K562 (cell line): ENCODE measurements around the gene CCDC13. TPM values are rescaled to one million over a fixed set of nuclear protein-coding genes. Genes with fewer than 3 reads are reported as not detected.

Experiments used
- ATAC-seq: fragments of 200-7000 bp; cut with Tn5 transposase; 3 replicates; pipeline ENCODE4 v1.9.1; 2020; ENCODE audit warnings: moderate library complexity
- BruUV-seq: library from RNA; stranded (reverse); fragments of 400-500 nt; replicated peaks from 2 replicates; lab custom pipeline; 2021; lab: Mats Ljungman, UMichigan
- CTCF ChIA-PET: fragments of 300-600 bp; formaldehyde crosslinking; extraction: SDS; loops from one replicate; lab custom pipeline; 2021; ENCODE audit warnings: low intra/inter-chr PET ratio; lab: Yijun Ruan, JAX
- POLR2A ChIA-PET: fragments of 300-600, 350-650 bp; sonication (Branson Sonifier 250); formaldehyde crosslinking; extraction: SDS; loops from one replicate; lab custom pipeline; 2021; ENCODE audit warnings: antibody characterized with exemption, inconsistent platforms; lab: Yijun Ruan, JAX
- DNase-seq, 4 experiments: peaks; one replicate each; pipeline versions ENCODE4 v3.0.0 to v3.0.0-alpha.2; 2011 to 2018; ENCODE audit warnings: low spot score in 3 of 4, mixed read lengths in 3 of 4; ENCODE audit errors: extremely low read depth in 1 of 4
- FAIRE-seq: peaks from 2 replicates; lab custom pipeline; 2011; peaks lifted over from hg19 to GRCh38; lab: Jason Lieb, UNC
- H2AFZ ChIP-seq: 2 replicates; pipeline ENCODE4 v1.6.0; 2011; ENCODE audit warnings: low read depth, low read length, control low read depth, inconsistent platforms
- H3K27ac ChIP-seq: fragments of 200-600 bp; 3 replicates; pipeline ENCODE4 v1.8.0; 2011; ENCODE audit warnings: low read depth, mild to moderate bottlenecking, control low read depth, inconsistent platforms, low read length, moderate library complexity, mixed read lengths; ENCODE audit errors: extremely low read depth
- H3K27me3 ChIP-seq, 2 experiments: fragments of 300-600 bp in 1 of 2; 2 replicates in 1 of 2; 3 replicates in 1 of 2; pipeline versions ENCODE4 v1.6.0 to v1.8.0; 2011; ENCODE audit warnings: inconsistent platforms in 2 of 2, low read length in 2 of 2, mild to moderate bottlenecking in 1 of 2, mixed read lengths in 1 of 2, moderate library complexity in 1 of 2; ENCODE audit not compliant: control insufficient read depth in 2 of 2, insufficient read depth in 2 of 2
- H3K36me3 ChIP-seq: fragments of 300-600 bp; 3 replicates; pipeline ENCODE4 v1.8.0; 2011; ENCODE audit warnings: mild to moderate bottlenecking, low read length, inconsistent platforms; ENCODE audit not compliant: control insufficient read depth, insufficient read depth
- H3K4me1 ChIP-seq, 2 experiments: fragments of 200-600 bp in 1 of 2; replicated peaks in 1 of 2; 2 replicates in 1 of 2; 3 replicates in 1 of 2; pipeline versions ENCODE4 v1.5.1 to v1.8.0; 2011; ENCODE audit warnings: inconsistent platforms in 2 of 2, low read length in 2 of 2, mild to moderate bottlenecking in 1 of 2, mixed read lengths in 1 of 2, moderate library complexity in 1 of 2; ENCODE audit not compliant: control insufficient read depth in 2 of 2, insufficient read depth in 2 of 2
- H3K4me2 ChIP-seq: 2 replicates; pipeline ENCODE4 v1.6.1; 2011; ENCODE audit warnings: low read length, control low read depth, inconsistent platforms, mixed read lengths; ENCODE audit not compliant: insufficient read depth
- H3K4me3 ChIP-seq: fragments of 200-600 bp; sonication (generic), shearing (Covaris generic); 2 replicates; pipeline ENCODE4 v1.5.1; 2016; ENCODE audit warnings: control low read depth, inconsistent platforms
- H3K79me2 ChIP-seq: fragments of 200-600 bp; 3 replicates; pipeline ENCODE4 v1.8.0; 2011; ENCODE audit warnings: low read length, inconsistent platforms; ENCODE audit not compliant: control insufficient read depth, insufficient read depth
- H3K9ac ChIP-seq, 2 experiments: 2 replicates each; pipeline versions ENCODE4 v1.6.0 to v1.6.1; 2011; ENCODE audit warnings: low read depth in 2 of 2, low read length in 2 of 2, control low read depth in 1 of 2, inconsistent platforms in 1 of 2, mild to moderate bottlenecking in 1 of 2, mixed read lengths in 1 of 2; ENCODE audit not compliant: insufficient read depth in 1 of 2
- H3K9me1 ChIP-seq: one replicate; pipeline ENCODE4 v1.6.0; 2011; ENCODE audit warnings: inconsistent platforms, mild to moderate bottlenecking, low read length, moderate library complexity; ENCODE audit not compliant: control insufficient read depth, insufficient read depth
- H3K9me3 ChIP-seq: replicated peaks from 2 replicates; pipeline ENCODE4 v1.5.1; 2011; ENCODE audit warnings: low read depth, low read length, inconsistent platforms; ENCODE audit not compliant: control insufficient read depth, insufficient read depth
- H4K20me1 ChIP-seq: replicated peaks from 2 replicates; pipeline ENCODE4 v1.6.1; 2011; ENCODE audit warnings: low read length, inconsistent platforms, mixed read lengths; ENCODE audit not compliant: control insufficient read depth, insufficient read depth
- CREBBP ChIP-seq: IDR thresholded peaks from one replicate; pipeline ENCODE4 v1.6.1; 2012; ENCODE audit warnings: low read depth, mild to moderate bottlenecking, control low read depth, inconsistent platforms, low read length
- POLR2AphosphoS2 ChIP-seq: IDR thresholded peaks from 2 replicates; pipeline ENCODE4 v1.6.1; 2012; ENCODE audit warnings: low read length, improper control_type of control experiment
- POLR3A ChIP-seq: IDR thresholded peaks from 2 replicates; pipeline ENCODE4 v1.6.1; 2011; ENCODE audit warnings: borderline replicate concordance, mild to moderate bottlenecking, moderate library complexity; ENCODE audit not compliant: insufficient read length, insufficient read depth; ENCODE audit errors: extremely low read depth
- SP2 ChIP-seq: IDR thresholded peaks from 2 replicates; pipeline ENCODE4 v1.6.1; 2011; ENCODE audit warnings: mild to moderate bottlenecking, low read depth, low read length, moderate library complexity; ENCODE audit not compliant: poor library complexity, severe bottlenecking; ENCODE audit errors: extremely low read depth
- ZBED1 ChIP-seq: IDR thresholded peaks from 2 replicates; pipeline ENCODE4 v1.6.1; 2014
- ZKSCAN8 ChIP-seq: fragments of 200-800 bp; sonication (Bioruptor generic); IDR thresholded peaks from 2 replicates; pipeline ENCODE4 v1.6.1; 2016; ENCODE audit warnings: missing genetic modification characterization, missing compliant biosample characterization
- ZNF140 ChIP-seq: fragments of 250-450 bp; sonication (Bioruptor Pico); IDR thresholded peaks from 2 replicates; pipeline ENCODE4 v1.8.0; 2021; ENCODE audit warnings: moderate library complexity, mild to moderate bottlenecking, inconsistent platforms
- WGBS: fragments of 100-300 bp; shearing (Covaris generic); methylation state at CpG from one replicate; pipeline ENCODE4 v1.1.6; 2016; ENCODE audit warnings: low coverage, mixed read lengths; ENCODE audit not compliant: insufficient coverage; ENCODE audit errors: missing lambda C conversion rate; 5-methylcytosine and 5-hydroxymethylcytosine counted together
- in situ Hi-C: fragments of 300-500 bp; cut with MboI; formaldehyde crosslinking; loops from 4 replicates; pipeline ENCODE4 v1.15.0; 2018; ENCODE audit warnings: inconsistent platforms, mixed read lengths
- intact Hi-C: fragments of 100-400 bp; cut with micrococcal nuclease; formaldehyde crosslinking; loops from 2 replicates; pipeline ENCODE4 v1.14.2; 2022
- polyA plus RNA-seq, 8 experiments: library from polyadenylated mRNA; depleted of rRNA in 4 of 8; stranded (reverse) in 5 of 8; unstranded in 3 of 8; fragments of >200 nt; fragmentation: Nextera tagmentation in 2 of 8; fragmentation: Illumina TruSeq in 1 of 8; extraction: Ambion mirVana in 2 of 8; extraction: Trizol in 1 of 8; gene quantifications; 2 replicates each; pipeline versions ENCODE4 v1.2.1 to v1.2.3, GENCODE V29; 2011 to 2014; ENCODE audit warnings: inconsistent platforms in 1 of 8, missing spikeins in 1 of 8
- total RNA-seq, 7 experiments: library from RNA; depleted of rRNA in 6 of 7; stranded (reverse); fragments of >200 nt in 6 of 7; fragmentation: Illumina TruSeq in 2 of 7; extraction: Trizol in 2 of 7; gene quantifications; 2 replicates each; pipeline versions ENCODE4 v1.2.1 to v1.2.3, GENCODE V29; 2011 to 2021; ENCODE audit warnings: low replicate concordance in 1 of 7
- TF ChIP-seq, protein P1 (sequence below): fragments of 450-650 bp; formaldehyde crosslinking; IDR thresholded peaks from 2 replicates; pipeline ENCODE4 v1.4.0; 2020; ENCODE audit warnings: mild to moderate bottlenecking, mixed read lengths
- TF ChIP-seq, protein P2 (sequence below), 2 experiments: fragments of 450-650 bp in 1 of 2; IDR thresholded peaks; 2 replicates each; pipeline ENCODE4 v1.6.1; 2011 to 2017; ENCODE audit warnings: low read depth in 2 of 2, antibody characterized with exemption in 1 of 2, borderline replicate concordance in 1 of 2, low read length in 1 of 2, mild to moderate bottlenecking in 1 of 2, mixed read lengths in 1 of 2; ENCODE audit not compliant: control insufficient read depth in 1 of 2
- TF ChIP-seq, protein P3 (sequence below), 2 experiments: IDR thresholded peaks; 2 replicates each; pipeline ENCODE4 v1.6.1; 2011; ENCODE audit warnings: borderline replicate concordance in 1 of 2, control low read depth in 1 of 2, low read depth in 1 of 2, low read length in 1 of 2, mild to moderate bottlenecking in 1 of 2, mixed read lengths in 1 of 2, moderate library complexity in 1 of 2; ENCODE audit not compliant: insufficient read depth in 1 of 2, insufficient read length in 1 of 2, poor library complexity in 1 of 2, severe bottlenecking in 1 of 2; ENCODE audit errors: extremely low read depth in 1 of 2
- TF ChIP-seq, protein P4 (sequence below): fragments of 250-450 bp; sonication (Bioruptor Pico); IDR thresholded peaks from 2 replicates; pipeline ENCODE4 v1.4.0; 2020

Gene CCDC13
- total and polyA plus RNA-seq, 9 of the 15 experiments (the other 6 are each of a cell fraction or from before 2014, with no cell fraction given): 0.20 to 0.70 (median 0.48) TPM; not detected in 2

DNA sequence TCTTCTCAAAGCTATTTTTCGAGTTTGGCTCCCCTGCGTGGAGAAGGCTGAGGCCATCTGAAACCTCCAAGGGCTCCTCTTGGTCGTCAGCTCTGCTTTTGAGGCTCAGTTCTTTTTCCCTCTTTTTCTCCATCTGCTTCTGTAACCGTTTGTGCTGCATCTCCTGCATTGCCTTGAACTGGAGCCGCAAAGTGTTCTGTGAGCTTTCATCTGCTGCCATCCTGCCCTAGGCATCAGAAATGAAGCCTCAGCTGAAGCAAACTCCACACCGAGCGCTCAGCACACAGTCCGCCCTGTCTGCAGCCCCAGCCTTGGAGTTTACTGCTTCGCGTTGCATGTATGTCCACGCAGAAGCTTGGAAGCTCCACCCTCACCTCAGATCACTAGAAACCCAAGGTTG is 14.9 kb downstream of the CCDC13 start:
- H3K4me1 ChIP-seq: no peaks in the 10 kb centered on the region
- TF ChIP-seq, protein P1, sequence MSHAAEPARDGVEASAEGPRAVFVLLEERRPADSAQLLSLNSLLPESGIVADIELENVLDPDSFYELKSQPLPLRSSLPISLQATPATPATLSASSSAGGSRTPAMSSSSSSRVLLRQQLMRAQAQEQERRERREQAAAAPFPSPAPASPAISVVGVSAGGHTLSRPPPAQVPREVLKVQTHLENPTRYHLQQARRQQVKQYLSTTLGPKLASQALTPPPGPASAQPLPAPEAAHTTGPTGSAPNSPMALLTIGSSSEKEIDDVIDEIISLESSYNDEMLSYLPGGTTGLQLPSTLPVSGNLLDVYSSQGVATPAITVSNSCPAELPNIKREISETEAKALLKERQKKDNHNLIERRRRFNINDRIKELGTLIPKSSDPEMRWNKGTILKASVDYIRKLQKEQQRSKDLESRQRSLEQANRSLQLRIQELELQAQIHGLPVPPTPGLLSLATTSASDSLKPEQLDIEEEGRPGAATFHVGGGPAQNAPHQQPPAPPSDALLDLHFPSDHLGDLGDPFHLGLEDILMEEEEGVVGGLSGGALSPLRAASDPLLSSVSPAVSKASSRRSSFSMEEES (CRISPR knock-in tag): no peak
- TF ChIP-seq CREBBP (no peak), POLR3A (no peak), ZKSCAN8 (CRISPR knock-in tag) (no peak), SP2 (no peak), ZBED1 (no peak), POLR2AphosphoS2 (no peak), ZNF140 (CRISPR knock-in tag) (no peak)
- TF ChIP-seq, protein P2, sequence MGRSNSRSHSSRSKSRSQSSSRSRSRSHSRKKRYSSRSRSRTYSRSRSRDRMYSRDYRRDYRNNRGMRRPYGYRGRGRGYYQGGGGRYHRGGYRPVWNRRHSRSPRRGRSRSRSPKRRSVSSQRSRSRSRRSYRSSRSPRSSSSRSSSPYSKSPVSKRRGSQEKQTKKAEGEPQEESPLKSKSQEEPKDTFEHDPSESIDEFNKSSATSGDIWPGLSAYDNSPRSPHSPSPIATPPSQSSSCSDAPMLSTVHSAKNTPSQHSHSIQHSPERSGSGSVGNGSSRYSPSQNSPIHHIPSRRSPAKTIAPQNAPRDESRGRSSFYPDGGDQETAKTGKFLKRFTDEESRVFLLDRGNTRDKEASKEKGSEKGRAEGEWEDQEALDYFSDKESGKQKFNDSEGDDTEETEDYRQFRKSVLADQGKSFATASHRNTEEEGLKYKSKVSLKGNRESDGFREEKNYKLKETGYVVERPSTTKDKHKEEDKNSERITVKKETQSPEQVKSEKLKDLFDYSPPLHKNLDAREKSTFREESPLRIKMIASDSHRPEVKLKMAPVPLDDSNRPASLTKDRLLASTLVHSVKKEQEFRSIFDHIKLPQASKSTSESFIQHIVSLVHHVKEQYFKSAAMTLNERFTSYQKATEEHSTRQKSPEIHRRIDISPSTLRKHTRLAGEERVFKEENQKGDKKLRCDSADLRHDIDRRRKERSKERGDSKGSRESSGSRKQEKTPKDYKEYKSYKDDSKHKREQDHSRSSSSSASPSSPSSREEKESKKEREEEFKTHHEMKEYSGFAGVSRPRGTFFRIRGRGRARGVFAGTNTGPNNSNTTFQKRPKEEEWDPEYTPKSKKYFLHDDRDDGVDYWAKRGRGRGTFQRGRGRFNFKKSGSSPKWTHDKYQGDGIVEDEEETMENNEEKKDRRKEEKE (IDR thresholded peaks at IDR 0.05; ENCODE audit: borderline replicate concordance in 1 of 2, control insufficient read depth in 1 of 2, low read depth in 2 of 2, low read length in 1 of 2): no peak
- TF ChIP-seq, protein P3, sequence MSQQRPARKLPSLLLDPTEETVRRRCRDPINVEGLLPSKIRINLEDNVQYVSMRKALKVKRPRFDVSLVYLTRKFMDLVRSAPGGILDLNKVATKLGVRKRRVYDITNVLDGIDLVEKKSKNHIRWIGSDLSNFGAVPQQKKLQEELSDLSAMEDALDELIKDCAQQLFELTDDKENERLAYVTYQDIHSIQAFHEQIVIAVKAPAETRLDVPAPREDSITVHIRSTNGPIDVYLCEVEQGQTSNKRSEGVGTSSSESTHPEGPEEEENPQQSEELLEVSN (IDR thresholded peaks at IDR 0.05; ENCODE audit: borderline replicate concordance in 1 of 2, extremely low read depth in 1 of 2, insufficient read depth in 1 of 2, insufficient read length in 1 of 2, low read depth in 1 of 2, low read length in 1 of 2, poor library complexity in 1 of 2, severe bottlenecking in 1 of 2): no peak
- TF ChIP-seq, protein P4, sequence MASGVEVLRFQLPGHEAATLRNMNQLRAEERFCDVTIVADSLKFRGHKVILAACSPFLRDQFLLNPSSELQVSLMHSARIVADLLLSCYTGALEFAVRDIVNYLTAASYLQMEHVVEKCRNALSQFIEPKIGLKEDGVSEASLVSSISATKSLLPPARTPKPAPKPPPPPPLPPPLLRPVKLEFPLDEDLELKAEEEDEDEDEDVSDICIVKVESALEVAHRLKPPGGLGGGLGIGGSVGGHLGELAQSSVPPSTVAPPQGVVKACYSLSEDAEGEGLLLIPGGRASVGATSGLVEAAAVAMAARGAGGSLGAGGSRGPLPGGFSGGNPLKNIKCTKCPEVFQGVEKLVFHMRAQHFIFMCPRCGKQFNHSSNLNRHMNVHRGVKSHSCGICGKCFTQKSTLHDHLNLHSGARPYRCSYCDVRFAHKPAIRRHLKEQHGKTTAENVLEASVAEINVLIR (CRISPR knock-in tag): no peak
- no peaks in the 10 kb centered on the region for H3K79me2 ChIP-seq
- 0 out of 2 replicates have a peak, but pooled peaks cover 3% of the 10 kb centered on the region for H4K20me1 ChIP-seq
- intact Hi-C loops: loop anchor here (10.0 kb wide), 1 partner anchor 523 kb away; no protein-coding TSS in a partner anchor
- in situ Hi-C loops: no loop called here
- WGBS: 2% methylated on average over 11 of the region's 11 CpGs
- ChIA-PET POLR2A (interaction anchor here (0.6 kb wide), 1 partner anchor 176 kb away, joined by 3 read pairs; no protein-coding TSS in a partner anchor), CTCF (no interaction called here)
- no peaks in the 10 kb centered on the region for H3K36me3 ChIP-seq
- H3K4me2 ChIP-seq: no peak overlapping the region
- no peak overlapping the region for H3K27ac ChIP-seq
- H2AFZ ChIP-seq: no peak overlapping the region
- no TSS peak for BruUV-seq
- H3K9me1 ChIP-seq: no peaks in the 10 kb centered on the region
- no peak for DNase-seq
- H3K9me3 ChIP-seq: no peaks in the 10 kb centered on the region
- no peak overlapping the region for H3K4me3 ChIP-seq
- no peak for FAIRE-seq
- ATAC-seq: no peak
- H3K27me3 ChIP-seq: peaks cover 17 to 31% of the 10 kb centered on the region in 2 experiments
- H3K9ac ChIP-seq: no peak overlapping the region
